GM12878 (cell line): ENCODE data around the gene GALNT3. TPM values are rescaled to one million over a fixed set of nuclear protein-coding genes. Genes with fewer than 3 reads are reported as not detected.

Source experiments
- ATAC-seq: fragments of 200-7000 bp; cut with Tn5 transposase; 3 replicates; pipeline ENCODE4 v1.9.1; 2020; ENCODE audit warnings: mild to moderate bottlenecking, moderate library complexity
- BruUV-seq: library from RNA; stranded (reverse); fragments of 400-500 nt; replicated peaks from 2 replicates; lab custom pipeline; 2021; lab: Mats Ljungman, UMichigan
- CTCF ChIA-PET: fragments of 300-600 bp; sonication (Branson Sonifier 250); formaldehyde crosslinking; extraction: SDS; loops from one replicate; lab custom pipeline; 2021; ENCODE audit warnings: inconsistent platforms; lab: Yijun Ruan, JAX
- POLR2A ChIA-PET: fragments of 350-600 bp; formaldehyde crosslinking; extraction: SDS; loops from one replicate; lab custom pipeline; 2021; ENCODE audit warnings: inconsistent platforms; lab: Charles Lee
- RAD21 ChIA-PET: fragments of 300-600 bp; sonication (Branson Sonifier 250); formaldehyde crosslinking; loops from one replicate; lab custom pipeline; 2023; ENCODE audit warnings: antibody characterized with exemption; ENCODE audit not compliant: unreplicated experiment; lab: Charles Lee
- SMC1A ChIA-PET: fragments of 300-600 bp; sonication (Branson Sonifier 250); formaldehyde crosslinking; loops from one replicate; lab custom pipeline; 2023; ENCODE audit not compliant: unreplicated experiment, uncharacterized antibody; lab: Charles Lee
- DNase-seq: peaks from one replicate; pipeline ENCODE4 v3.0.0-alpha.2; 2011; ENCODE audit warnings: low read depth, low spot score
- FAIRE-seq: peaks from 3 replicates; lab custom pipeline; 2011; peaks lifted over from hg19 to GRCh38; lab: Jason Lieb, UNC
- H2AFZ ChIP-seq: 2 replicates; pipeline ENCODE4 v1.6.0; 2011; ENCODE audit warnings: low read depth, low read length, control low read depth; ENCODE audit not compliant: control insufficient read depth
- H3K27ac ChIP-seq: 2 replicates; pipeline ENCODE4 v1.5.1; 2011; ENCODE audit warnings: control low read depth; ENCODE audit not compliant: control insufficient read depth, insufficient read depth
- H3K27me3 ChIP-seq, 2 experiments: replicated peaks in 1 of 2; 2 replicates each; pipeline versions ENCODE4 v1.6.0 to v1.6.1; 2011; ENCODE audit warnings: low read length in 1 of 2; ENCODE audit not compliant: control insufficient read depth in 2 of 2, insufficient read depth in 2 of 2
- H3K36me3 ChIP-seq, 2 experiments: 2 replicates each; pipeline ENCODE4 v1.5.1; 2011; ENCODE audit warnings: low read length in 1 of 2; ENCODE audit not compliant: control insufficient read depth in 2 of 2, insufficient read depth in 2 of 2
- H3K4me1 ChIP-seq: 2 replicates; pipeline ENCODE4 v1.6.1; 2011; ENCODE audit warnings: mild to moderate bottlenecking, low read length, moderate library complexity, mixed read lengths; ENCODE audit not compliant: control insufficient read depth, insufficient read depth
- H3K4me2 ChIP-seq: 2 replicates; pipeline ENCODE4 v1.6.0; 2011; ENCODE audit warnings: control low read depth; ENCODE audit not compliant: control insufficient read depth, insufficient read depth
- H3K4me3 ChIP-seq: fragments of 200-600 bp; sonication (generic); 2 replicates; pipeline ENCODE4 v1.5.1; 2016
- H3K79me2 ChIP-seq: 2 replicates; pipeline ENCODE4 v1.6.0; 2011; ENCODE audit warnings: low read length; ENCODE audit not compliant: control insufficient read depth, insufficient read depth
- H3K9ac ChIP-seq: 2 replicates; pipeline ENCODE4 v1.8.0; 2011; ENCODE audit warnings: low read length, control low read depth, mixed read lengths; ENCODE audit not compliant: control insufficient read depth, insufficient read depth
- H3K9me3 ChIP-seq: replicated peaks from 3 replicates; pipeline ENCODE4 v1.5.1; 2011; ENCODE audit warnings: mild to moderate bottlenecking, low read length; ENCODE audit not compliant: control insufficient read depth, insufficient read depth
- H4K20me1 ChIP-seq: 2 replicates; pipeline ENCODE4 v1.6.0; 2011; ENCODE audit not compliant: control insufficient read depth, insufficient read depth
- CHD1 ChIP-seq: IDR thresholded peaks from 2 replicates; pipeline ENCODE4 v1.6.1; 2012; ENCODE audit warnings: low read depth, low read length, improper control_type of control experiment
- ESRRA ChIP-seq: IDR thresholded peaks from 2 replicates; pipeline ENCODE4 v1.6.1; 2012; ENCODE audit warnings: mild to moderate bottlenecking, low read length, improper control_type of control experiment
- EZH2 ChIP-seq: IDR thresholded peaks from 2 replicates; pipeline ENCODE4 v1.6.1; 2012; ENCODE audit warnings: low read depth, mild to moderate bottlenecking, control low read depth, inconsistent platforms, low read length, borderline replicate concordance; ENCODE audit not compliant: control insufficient read depth
- KLF5 ChIP-seq: fragments of 450-650 bp; IDR thresholded peaks from 2 replicates; pipeline ENCODE4 v1.6.1; 2014; ENCODE audit warnings: mild to moderate bottlenecking; ENCODE audit not compliant: partially characterized antibody
- TARDBP ChIP-seq: IDR thresholded peaks from 2 replicates; pipeline ENCODE4 v1.6.1; 2016; ENCODE audit warnings: borderline replicate concordance
- ZNF622 ChIP-seq: fragments of 450-650 bp; IDR thresholded peaks from 2 replicates; pipeline ENCODE4 v1.6.1; 2017; ENCODE audit warnings: mild to moderate bottlenecking, inconsistent platforms
- in situ Hi-C: fragments of 300-500 bp; cut with MboI; formaldehyde crosslinking; loops from 9 replicates; pipeline ENCODE4 v1.14.3; 2018; ENCODE audit warnings: mixed read lengths
- intact Hi-C: fragments of 100-400 bp; cut with micrococcal nuclease; formaldehyde crosslinking; loops from one replicate; pipeline ENCODE4 v1.14.2; 2022; ENCODE audit not compliant: unreplicated experiment
- polyA plus RNA-seq, 11 experiments: library from polyadenylated mRNA; depleted of rRNA in 4 of 11; unstranded in 6 of 11; stranded (reverse) in 5 of 11; fragments of >200 nt; fragmentation: Nextera tagmentation in 4 of 11; fragmentation: Illumina TruSeq in 1 of 11; extraction: Ambion mirVana in 4 of 11; extraction: Trizol in 1 of 11; gene quantifications; 1 replicate in 1 of 11; 2 replicates in 10 of 11; pipeline versions ENCODE4 v1.2.1 to v1.2.3, GENCODE V29; 2011 to 2016; ENCODE audit warnings: inconsistent platforms in 2 of 11, missing spikeins in 2 of 11, low read depth in 1 of 11
- total RNA-seq, 4 experiments: library from RNA; depleted of rRNA in 3 of 4; stranded (reverse); fragments of >200 nt in 3 of 4; fragmentation: Illumina TruSeq in 1 of 4; extraction: Trizol in 1 of 4; gene quantifications; 2 replicates each; pipeline versions ENCODE4 v1.2.1 to v1.2.3, GENCODE V29; 2013 to 2021
- TF ChIP-seq, protein P1 (sequence below): fragments of 450-650 bp; IDR thresholded peaks from 2 replicates; pipeline ENCODE4 v1.6.1; 2017; ENCODE audit warnings: mild to moderate bottlenecking, moderate library complexity
- TF ChIP-seq, protein P2 (sequence below): fragments of 450-650 bp; IDR thresholded peaks from 2 replicates; pipeline ENCODE4 v1.6.1; 2017; ENCODE audit warnings: mild to moderate bottlenecking, low read depth, inconsistent platforms; ENCODE audit not compliant: poor library complexity, severe bottlenecking
- TF ChIP-seq, protein P3 (sequence below): IDR thresholded peaks from 2 replicates; pipeline ENCODE4 v1.6.1; 2011; ENCODE audit warnings: low read depth, mild to moderate bottlenecking, low read length, moderate library complexity, borderline replicate concordance; ENCODE audit errors: extremely low read depth

The GALNT3 gene
- total and polyA plus RNA-seq, 10 of the 15 experiments (the other 5 are each of a cell fraction or from before 2014, with no cell fraction given): 0.53 to 3.7 (median 1.1) TPM

DNA sequence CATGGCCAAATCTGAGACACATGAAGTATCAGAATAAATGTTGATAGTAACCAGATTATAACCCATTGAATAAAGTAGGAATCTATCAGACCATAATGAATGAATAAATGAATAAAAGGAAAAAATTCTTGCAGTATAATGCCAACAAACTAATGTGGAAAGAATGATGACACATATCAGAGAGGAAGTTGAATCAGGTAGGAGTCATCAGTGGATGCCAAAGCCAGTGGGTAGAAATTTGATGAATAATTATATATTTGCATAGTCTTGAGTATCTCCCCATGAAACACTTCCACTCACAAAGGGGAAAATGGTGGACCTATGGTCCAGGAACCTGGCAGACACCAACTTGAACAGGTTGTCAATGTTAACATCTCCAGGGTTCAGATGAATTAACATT, 68.6 kb downstream of the GALNT3 start:
- no peak overlapping the region for H3K27ac ChIP-seq
- RAD21 ChIA-PET: no interaction called here
- H3K27me3 ChIP-seq: no peaks in the 10 kb centered on the region
- POLR2A ChIA-PET: no interaction called here
- no peak overlapping the region for H2AFZ ChIP-seq
- ATAC-seq (no peak), FAIRE-seq (no peak), DNase-seq (no peak)
- SMC1A ChIA-PET: no interaction called here
- no peaks in the 10 kb centered on the region for H4K20me1 ChIP-seq
- CTCF ChIA-PET: no interaction called here
- no peaks in the 10 kb centered on the region for H3K9me3 ChIP-seq
- no TSS peak for BruUV-seq
- no peak for TF ChIP-seq ZNF622
- TF ChIP-seq, protein P1, sequence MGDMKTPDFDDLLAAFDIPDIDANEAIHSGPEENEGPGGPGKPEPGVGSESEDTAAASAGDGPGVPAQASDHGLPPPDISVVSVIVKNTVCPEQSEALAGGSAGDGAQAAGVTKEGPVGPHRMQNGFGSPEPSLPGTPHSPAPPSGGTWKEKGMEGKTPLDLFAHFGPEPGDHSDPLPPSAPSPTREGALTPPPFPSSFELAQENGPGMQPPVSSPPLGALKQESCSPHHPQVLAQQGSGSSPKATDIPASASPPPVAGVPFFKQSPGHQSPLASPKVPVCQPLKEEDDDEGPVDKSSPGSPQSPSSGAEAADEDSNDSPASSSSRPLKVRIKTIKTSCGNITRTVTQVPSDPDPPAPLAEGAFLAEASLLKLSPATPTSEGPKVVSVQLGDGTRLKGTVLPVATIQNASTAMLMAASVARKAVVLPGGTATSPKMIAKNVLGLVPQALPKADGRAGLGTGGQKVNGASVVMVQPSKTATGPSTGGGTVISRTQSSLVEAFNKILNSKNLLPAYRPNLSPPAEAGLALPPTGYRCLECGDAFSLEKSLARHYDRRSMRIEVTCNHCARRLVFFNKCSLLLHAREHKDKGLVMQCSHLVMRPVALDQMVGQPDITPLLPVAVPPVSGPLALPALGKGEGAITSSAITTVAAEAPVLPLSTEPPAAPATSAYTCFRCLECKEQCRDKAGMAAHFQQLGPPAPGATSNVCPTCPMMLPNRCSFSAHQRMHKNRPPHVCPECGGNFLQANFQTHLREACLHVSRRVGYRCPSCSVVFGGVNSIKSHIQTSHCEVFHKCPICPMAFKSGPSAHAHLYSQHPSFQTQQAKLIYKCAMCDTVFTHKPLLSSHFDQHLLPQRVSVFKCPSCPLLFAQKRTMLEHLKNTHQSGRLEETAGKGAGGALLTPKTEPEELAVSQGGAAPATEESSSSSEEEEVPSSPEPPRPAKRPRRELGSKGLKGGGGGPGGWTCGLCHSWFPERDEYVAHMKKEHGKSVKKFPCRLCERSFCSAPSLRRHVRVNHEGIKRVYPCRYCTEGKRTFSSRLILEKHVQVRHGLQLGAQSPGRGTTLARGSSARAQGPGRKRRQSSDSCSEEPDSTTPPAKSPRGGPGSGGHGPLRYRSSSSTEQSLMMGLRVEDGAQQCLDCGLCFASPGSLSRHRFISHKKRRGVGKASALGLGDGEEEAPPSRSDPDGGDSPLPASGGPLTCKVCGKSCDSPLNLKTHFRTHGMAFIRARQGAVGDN: no peak
- TF ChIP-seq KLF5: no peak
- TF ChIP-seq TARDBP: no peak
- TF ChIP-seq, protein P2, sequence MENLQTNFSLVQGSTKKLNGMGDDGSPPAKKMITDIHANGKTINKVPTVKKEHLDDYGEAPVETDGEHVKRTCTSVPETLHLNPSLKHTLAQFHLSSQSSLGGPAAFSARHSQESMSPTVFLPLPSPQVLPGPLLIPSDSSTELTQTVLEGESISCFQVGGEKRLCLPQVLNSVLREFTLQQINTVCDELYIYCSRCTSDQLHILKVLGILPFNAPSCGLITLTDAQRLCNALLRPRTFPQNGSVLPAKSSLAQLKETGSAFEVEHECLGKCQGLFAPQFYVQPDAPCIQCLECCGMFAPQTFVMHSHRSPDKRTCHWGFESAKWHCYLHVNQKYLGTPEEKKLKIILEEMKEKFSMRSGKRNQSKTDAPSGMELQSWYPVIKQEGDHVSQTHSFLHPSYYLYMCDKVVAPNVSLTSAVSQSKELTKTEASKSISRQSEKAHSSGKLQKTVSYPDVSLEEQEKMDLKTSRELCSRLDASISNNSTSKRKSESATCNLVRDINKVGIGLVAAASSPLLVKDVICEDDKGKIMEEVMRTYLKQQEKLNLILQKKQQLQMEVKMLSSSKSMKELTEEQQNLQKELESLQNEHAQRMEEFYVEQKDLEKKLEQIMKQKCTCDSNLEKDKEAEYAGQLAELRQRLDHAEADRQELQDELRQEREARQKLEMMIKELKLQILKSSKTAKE: no peak
- TF ChIP-seq CHD1: no peak
- TF ChIP-seq, protein P3, sequence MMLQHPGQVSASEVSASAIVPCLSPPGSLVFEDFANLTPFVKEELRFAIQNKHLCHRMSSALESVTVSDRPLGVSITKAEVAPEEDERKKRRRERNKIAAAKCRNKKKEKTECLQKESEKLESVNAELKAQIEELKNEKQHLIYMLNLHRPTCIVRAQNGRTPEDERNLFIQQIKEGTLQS: no peak
- TF ChIP-seq ESRRA: no peak
- TF ChIP-seq EZH2: no peak
- H3K4me2 ChIP-seq: no peak overlapping the region
- no peaks in the 10 kb centered on the region for H3K79me2 ChIP-seq
- H3K4me1 ChIP-seq: no peaks in the 10 kb centered on the region
- in situ Hi-C loops (no loop called here), intact Hi-C loops (no loop called here)
- no peak overlapping the region for H3K9ac ChIP-seq
- H3K36me3 ChIP-seq: no peaks in the 10 kb centered on the region
- no peak overlapping the region for H3K4me3 ChIP-seq
